Lower leg skin (tissue), 3 donors: Measurements from ENCODE around the gene TNFRSF17.
"Not testable (repeated sequence)": the region's sequence is repeated elsewhere in the genome, so short reads cannot be mapped to it uniquely, and the experiment has no call there.

Experiments
- POLR2A ChIP-seq, 2 donors: fragments of 450-650 bp; IDR thresholded peaks; one replicate each; pipeline ENCODE4 v1.6.1; 2016 to 2017; ENCODE audit warnings: antibody characterized with exemption in 2 of 2, mild to moderate bottlenecking in 1 of 2, moderate library complexity in 1 of 2
- TF ChIP-seq, protein P1 (sequence below), 3 donors: fragments of 450-650 bp; IDR thresholded peaks; one replicate each; pipeline ENCODE4 v1.5.1; 2016; ENCODE audit warnings: antibody characterized with exemption in 3 of 3, mild to moderate bottlenecking in 3 of 3, moderate library complexity in 2 of 3

DNA sequence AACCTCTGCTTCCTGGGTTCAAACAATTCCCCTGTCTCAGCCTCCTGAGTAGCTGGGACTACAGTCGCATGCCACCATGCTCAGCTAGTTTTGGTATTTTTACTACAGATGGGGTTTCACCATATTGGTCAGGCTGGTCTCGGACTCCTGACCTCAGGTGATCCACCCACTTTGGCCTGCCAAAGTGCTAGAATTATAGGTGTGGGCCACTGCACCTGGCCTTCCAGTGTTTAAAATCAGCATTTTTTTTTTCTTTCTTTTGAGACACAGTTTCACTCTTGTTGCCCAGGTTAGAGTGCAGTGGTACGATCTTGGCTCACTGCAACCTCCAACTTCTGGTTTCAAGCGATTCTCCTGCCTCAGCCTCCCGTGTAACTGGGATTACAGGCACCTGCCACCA lies 5.3 kb downstream of the TNFRSF17 start:
- TF ChIP-seq, protein P1, sequence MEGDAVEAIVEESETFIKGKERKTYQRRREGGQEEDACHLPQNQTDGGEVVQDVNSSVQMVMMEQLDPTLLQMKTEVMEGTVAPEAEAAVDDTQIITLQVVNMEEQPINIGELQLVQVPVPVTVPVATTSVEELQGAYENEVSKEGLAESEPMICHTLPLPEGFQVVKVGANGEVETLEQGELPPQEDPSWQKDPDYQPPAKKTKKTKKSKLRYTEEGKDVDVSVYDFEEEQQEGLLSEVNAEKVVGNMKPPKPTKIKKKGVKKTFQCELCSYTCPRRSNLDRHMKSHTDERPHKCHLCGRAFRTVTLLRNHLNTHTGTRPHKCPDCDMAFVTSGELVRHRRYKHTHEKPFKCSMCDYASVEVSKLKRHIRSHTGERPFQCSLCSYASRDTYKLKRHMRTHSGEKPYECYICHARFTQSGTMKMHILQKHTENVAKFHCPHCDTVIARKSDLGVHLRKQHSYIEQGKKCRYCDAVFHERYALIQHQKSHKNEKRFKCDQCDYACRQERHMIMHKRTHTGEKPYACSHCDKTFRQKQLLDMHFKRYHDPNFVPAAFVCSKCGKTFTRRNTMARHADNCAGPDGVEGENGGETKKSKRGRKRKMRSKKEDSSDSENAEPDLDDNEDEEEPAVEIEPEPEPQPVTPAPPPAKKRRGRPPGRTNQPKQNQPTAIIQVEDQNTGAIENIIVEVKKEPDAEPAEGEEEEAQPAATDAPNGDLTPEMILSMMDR (IDR thresholded peaks at IDR 0.05) = not testable (repeated sequence)
- not testable (repeated sequence) for TF ChIP-seq POLR2A (IDR thresholded peaks at IDR 0.05)
